GM12878 (cell line): Measurements from ENCODE around the gene SCGB1C2. TPM values are rescaled to one million over a fixed set of nuclear protein-coding genes. Genes with fewer than 3 reads are reported as not detected.

ENCODE experiments used
- ATAC-seq: fragments of 200-7000 bp; cut with Tn5 transposase; 3 replicates; pipeline ENCODE4 v1.9.1; 2020; ENCODE audit warnings: mild to moderate bottlenecking, moderate library complexity
- BruUV-seq: library from RNA; stranded (reverse); fragments of 400-500 nt; replicated peaks from 2 replicates; lab custom pipeline; 2021; lab: Mats Ljungman, UMichigan
- CTCF ChIA-PET: fragments of 300-600 bp; sonication (Branson Sonifier 250); formaldehyde crosslinking; extraction: SDS; loops from one replicate; lab custom pipeline; 2021; ENCODE audit warnings: inconsistent platforms; lab: Yijun Ruan, JAX
- POLR2A ChIA-PET: fragments of 350-600 bp; formaldehyde crosslinking; extraction: SDS; loops from one replicate; lab custom pipeline; 2021; ENCODE audit warnings: inconsistent platforms; lab: Charles Lee
- RAD21 ChIA-PET: fragments of 300-600 bp; sonication (Branson Sonifier 250); formaldehyde crosslinking; loops from one replicate; lab custom pipeline; 2023; ENCODE audit warnings: antibody characterized with exemption; ENCODE audit not compliant: unreplicated experiment; lab: Charles Lee
- SMC1A ChIA-PET: fragments of 300-600 bp; sonication (Branson Sonifier 250); formaldehyde crosslinking; loops from one replicate; lab custom pipeline; 2023; ENCODE audit not compliant: unreplicated experiment, uncharacterized antibody; lab: Charles Lee
- DNase-seq: peaks from one replicate; pipeline ENCODE4 v3.0.0-alpha.2; 2011; ENCODE audit warnings: low read depth, low spot score
- FAIRE-seq: peaks from 3 replicates; lab custom pipeline; 2011; peaks lifted over from hg19 to GRCh38; lab: Jason Lieb, UNC
- H2AFZ ChIP-seq: 2 replicates; pipeline ENCODE4 v1.6.0; 2011; ENCODE audit warnings: low read depth, low read length, control low read depth; ENCODE audit not compliant: control insufficient read depth
- H3K27ac ChIP-seq: 2 replicates; pipeline ENCODE4 v1.5.1; 2011; ENCODE audit warnings: control low read depth; ENCODE audit not compliant: control insufficient read depth, insufficient read depth
- H3K27me3 ChIP-seq, 2 experiments: replicated peaks in 1 of 2; 2 replicates each; pipeline versions ENCODE4 v1.6.0 to v1.6.1; 2011; ENCODE audit warnings: low read length in 1 of 2; ENCODE audit not compliant: control insufficient read depth in 2 of 2, insufficient read depth in 2 of 2
- H3K36me3 ChIP-seq, 2 experiments: 2 replicates each; pipeline ENCODE4 v1.5.1; 2011; ENCODE audit warnings: low read length in 1 of 2; ENCODE audit not compliant: control insufficient read depth in 2 of 2, insufficient read depth in 2 of 2
- H3K4me1 ChIP-seq: 2 replicates; pipeline ENCODE4 v1.6.1; 2011; ENCODE audit warnings: mild to moderate bottlenecking, low read length, moderate library complexity, mixed read lengths; ENCODE audit not compliant: control insufficient read depth, insufficient read depth
- H3K4me2 ChIP-seq: 2 replicates; pipeline ENCODE4 v1.6.0; 2011; ENCODE audit warnings: control low read depth; ENCODE audit not compliant: control insufficient read depth, insufficient read depth
- H3K4me3 ChIP-seq: fragments of 200-600 bp; sonication (generic); 2 replicates; pipeline ENCODE4 v1.5.1; 2016
- H3K79me2 ChIP-seq: 2 replicates; pipeline ENCODE4 v1.6.0; 2011; ENCODE audit warnings: low read length; ENCODE audit not compliant: control insufficient read depth, insufficient read depth
- H3K9ac ChIP-seq: 2 replicates; pipeline ENCODE4 v1.8.0; 2011; ENCODE audit warnings: low read length, control low read depth, mixed read lengths; ENCODE audit not compliant: control insufficient read depth, insufficient read depth
- H3K9me3 ChIP-seq: replicated peaks from 3 replicates; pipeline ENCODE4 v1.5.1; 2011; ENCODE audit warnings: mild to moderate bottlenecking, low read length; ENCODE audit not compliant: control insufficient read depth, insufficient read depth
- H4K20me1 ChIP-seq: 2 replicates; pipeline ENCODE4 v1.6.0; 2011; ENCODE audit not compliant: control insufficient read depth, insufficient read depth
- BHLHE40 ChIP-seq, 2 experiments: fragments of 450-650 bp in 1 of 2; IDR thresholded peaks; 2 replicates each; pipeline ENCODE4 v1.6.1; 2011 to 2017; ENCODE audit warnings: low read depth in 2 of 2, borderline replicate concordance in 1 of 2, improper control_type of control experiment in 1 of 2, low read length in 1 of 2, mild to moderate bottlenecking in 1 of 2
- GABPA ChIP-seq: IDR thresholded peaks from 2 replicates; pipeline ENCODE4 v1.6.1; 2014; ENCODE audit warnings: antibody characterized with exemption, low read depth, mild to moderate bottlenecking, inconsistent platforms
- HDAC2 ChIP-seq: fragments of 200-600 bp; sonication (generic); IDR thresholded peaks from 2 replicates; pipeline ENCODE4 v1.6.1; 2017
- JUNB ChIP-seq: IDR thresholded peaks from 2 replicates; pipeline ENCODE4 v1.6.1; 2016; ENCODE audit warnings: antibody characterized with exemption, mild to moderate bottlenecking
- NBN ChIP-seq: fragments of 450-650 bp; IDR thresholded peaks from 2 replicates; pipeline ENCODE4 v1.6.1; 2016
- NFYA ChIP-seq: IDR thresholded peaks from 2 replicates; pipeline ENCODE4 v1.6.1; 2011; ENCODE audit warnings: low read depth, mild to moderate bottlenecking, low read length, improper control_type of control experiment, borderline replicate concordance
- POLR2AphosphoS2 ChIP-seq: IDR thresholded peaks from 2 replicates; pipeline ENCODE4 v1.6.1; 2011; ENCODE audit warnings: low read depth, mild to moderate bottlenecking, low read length, improper control_type of control experiment, moderate library complexity
- SMARCA5 ChIP-seq: fragments of 450-650 bp; IDR thresholded peaks from 2 replicates; pipeline ENCODE4 v1.6.1; 2017; ENCODE audit warnings: mild to moderate bottlenecking
- TCF12 ChIP-seq: IDR thresholded peaks from 2 replicates; pipeline ENCODE4 v1.6.1; 2011; ENCODE audit warnings: low read depth, mild to moderate bottlenecking, low read length
- ZNF274 ChIP-seq: IDR thresholded peaks from one replicate; pipeline ENCODE4 v1.8.0; 2011; ENCODE audit not compliant: insufficient read length, insufficient read depth
- WGBS: methylation state at CpG from one replicate; pipeline ENCODE4 v1.1.6; 2016; ENCODE audit warnings: low lambda C conversion rate; ENCODE audit not compliant: insufficient replicate concordance, insufficient coverage; ENCODE audit errors: missing lambda C conversion rate; 5-methylcytosine and 5-hydroxymethylcytosine counted together
- in situ Hi-C: fragments of 300-500 bp; cut with MboI; formaldehyde crosslinking; loops from 9 replicates; pipeline ENCODE4 v1.14.3; 2018; ENCODE audit warnings: mixed read lengths
- intact Hi-C: fragments of 100-400 bp; cut with micrococcal nuclease; formaldehyde crosslinking; loops from one replicate; pipeline ENCODE4 v1.14.2; 2022; ENCODE audit not compliant: unreplicated experiment
- polyA plus RNA-seq, 11 experiments: library from polyadenylated mRNA; depleted of rRNA in 4 of 11; unstranded in 6 of 11; stranded (reverse) in 5 of 11; fragments of >200 nt; fragmentation: Nextera tagmentation in 4 of 11; fragmentation: Illumina TruSeq in 1 of 11; extraction: Ambion mirVana in 4 of 11; extraction: Trizol in 1 of 11; gene quantifications; 1 replicate in 1 of 11; 2 replicates in 10 of 11; pipeline versions ENCODE4 v1.2.1 to v1.2.3, GENCODE V29; 2011 to 2016; ENCODE audit warnings: inconsistent platforms in 2 of 11, missing spikeins in 2 of 11, low read depth in 1 of 11
- total RNA-seq, 4 experiments: library from RNA; depleted of rRNA in 3 of 4; stranded (reverse); fragments of >200 nt in 3 of 4; fragmentation: Illumina TruSeq in 1 of 4; extraction: Trizol in 1 of 4; gene quantifications; 2 replicates each; pipeline versions ENCODE4 v1.2.1 to v1.2.3, GENCODE V29; 2013 to 2021
- TF ChIP-seq, protein P1 (sequence below): fragments of 450-650 bp; IDR thresholded peaks from 2 replicates; pipeline ENCODE4 v1.6.1; 2018; ENCODE audit warnings: borderline replicate concordance, mild to moderate bottlenecking; ENCODE audit not compliant: partially characterized antibody
- TF ChIP-seq, protein P2 (sequence below): IDR thresholded peaks from 2 replicates; pipeline ENCODE4 v1.6.1; 2011; ENCODE audit warnings: low read depth, low read length, improper control_type of control experiment, borderline replicate concordance

SCGB1C2 gene
- total and polyA plus RNA-seq, 10 of the 15 experiments (the other 5 are each of a cell fraction or from before 2014, with no cell fraction given): not detected

DNA sequence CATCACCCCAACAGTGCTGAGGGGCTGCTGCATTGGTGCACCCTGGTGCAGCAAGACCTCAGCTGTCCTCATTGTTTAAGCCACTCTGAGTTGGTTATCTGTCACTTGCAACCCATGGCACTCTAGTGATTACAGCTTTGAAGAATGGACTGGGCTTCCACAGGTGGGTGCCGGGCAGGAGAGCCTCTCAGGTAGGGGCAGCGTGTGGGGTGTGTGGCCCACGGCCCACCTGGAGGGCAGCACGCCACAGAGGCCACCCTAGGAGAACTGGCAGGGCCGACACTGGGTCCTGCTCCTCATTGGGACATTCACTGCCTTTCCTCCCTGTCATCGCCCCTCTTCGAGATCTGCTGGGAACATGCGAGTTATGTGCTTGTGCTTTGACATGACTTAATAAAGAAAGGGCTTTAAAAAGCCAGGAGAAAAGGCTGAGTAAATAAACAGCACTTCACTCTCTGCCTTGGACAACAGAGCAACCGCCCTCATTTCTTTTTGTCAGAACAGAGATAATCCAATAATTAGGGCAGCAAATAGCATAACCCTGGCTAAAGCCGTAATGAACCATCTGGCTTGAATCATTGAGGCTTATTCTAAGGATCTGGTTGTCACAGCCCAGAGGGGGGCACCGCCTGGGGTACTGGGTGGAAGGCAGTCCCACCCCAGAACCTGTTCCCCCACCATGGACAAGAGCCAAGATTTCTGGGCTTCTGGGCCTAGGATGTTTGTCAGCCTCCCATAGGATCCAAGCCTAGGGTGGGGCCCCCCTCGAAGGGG lies 41.1 kb downstream of the SCGB1C2 start:
- H3K27me3 ChIP-seq: peaks cover 0 to 5% of the 10 kb centered on the region in 2 experiments; a peak in 3 of 4 replicates
- FAIRE-seq (no peak), DNase-seq (no peak), ATAC-seq (no peak)
- no peaks in the 10 kb centered on the region for H3K4me1 ChIP-seq
- no peak overlapping the region for H3K4me2 ChIP-seq
- H3K27ac ChIP-seq: no peak overlapping the region
- ChIA-PET CTCF (no interaction called here), SMC1A (no interaction called here), RAD21 (no interaction called here), POLR2A (interaction anchor here (0.6 kb wide), 1 partner anchor 18 kb away, joined by 3 read pairs; no protein-coding TSS in a partner anchor)
- no peak overlapping the region for H2AFZ ChIP-seq
- no TSS peak for BruUV-seq
- in situ Hi-C loops: no loop called here
- WGBS: 30% methylated on average over 12 of the region's 12 CpGs
- TF ChIP-seq HDAC2: no peak
- no peak for TF ChIP-seq BHLHE40 (IDR thresholded peaks at IDR 0.05; ENCODE audit: borderline replicate concordance in 1 of 2, low read depth in 2 of 2, low read length in 1 of 2)
- TF ChIP-seq NBN: no peak
- TF ChIP-seq TCF12: no peak
- no peak for TF ChIP-seq SMARCA5
- TF ChIP-seq ZNF274: no peak
- TF ChIP-seq, protein P1, sequence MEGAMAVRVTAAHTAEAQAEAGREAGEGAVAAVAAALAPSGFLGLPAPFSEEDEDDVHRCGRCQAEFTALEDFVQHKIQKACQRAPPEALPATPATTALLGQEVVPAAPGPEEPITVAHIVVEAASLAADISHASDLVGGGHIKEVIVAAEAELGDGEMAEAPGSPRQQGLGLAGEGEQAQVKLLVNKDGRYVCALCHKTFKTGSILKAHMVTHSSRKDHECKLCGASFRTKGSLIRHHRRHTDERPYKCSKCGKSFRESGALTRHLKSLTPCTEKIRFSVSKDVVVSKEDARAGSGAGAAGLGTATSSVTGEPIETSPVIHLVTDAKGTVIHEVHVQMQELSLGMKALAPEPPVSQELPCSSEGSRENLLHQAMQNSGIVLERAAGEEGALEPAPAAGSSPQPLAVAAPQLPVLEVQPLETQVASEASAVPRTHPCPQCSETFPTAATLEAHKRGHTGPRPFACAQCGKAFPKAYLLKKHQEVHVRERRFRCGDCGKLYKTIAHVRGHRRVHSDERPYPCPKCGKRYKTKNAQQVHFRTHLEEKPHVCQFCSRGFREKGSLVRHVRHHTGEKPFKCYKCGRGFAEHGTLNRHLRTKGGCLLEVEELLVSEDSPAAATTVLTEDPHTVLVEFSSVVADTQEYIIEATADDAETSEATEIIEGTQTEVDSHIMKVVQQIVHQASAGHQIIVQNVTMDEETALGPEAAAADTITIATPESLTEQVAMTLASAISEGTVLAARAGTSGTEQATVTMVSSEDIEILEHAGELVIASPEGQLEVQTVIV: no peak
- TF ChIP-seq POLR2AphosphoS2: no peak
- no peak for TF ChIP-seq NFYA
- TF ChIP-seq JUNB: no peak
- TF ChIP-seq, protein P2, sequence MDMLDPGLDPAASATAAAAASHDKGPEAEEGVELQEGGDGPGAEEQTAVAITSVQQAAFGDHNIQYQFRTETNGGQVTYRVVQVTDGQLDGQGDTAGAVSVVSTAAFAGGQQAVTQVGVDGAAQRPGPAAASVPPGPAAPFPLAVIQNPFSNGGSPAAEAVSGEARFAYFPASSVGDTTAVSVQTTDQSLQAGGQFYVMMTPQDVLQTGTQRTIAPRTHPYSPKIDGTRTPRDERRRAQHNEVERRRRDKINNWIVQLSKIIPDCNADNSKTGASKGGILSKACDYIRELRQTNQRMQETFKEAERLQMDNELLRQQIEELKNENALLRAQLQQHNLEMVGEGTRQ: no peak
- no peak for TF ChIP-seq GABPA
- no peaks in the 10 kb centered on the region for H3K9me3 ChIP-seq
- no peaks in the 10 kb centered on the region for H3K79me2 ChIP-seq
- H3K9ac ChIP-seq: no peak overlapping the region
- no peaks in the 10 kb centered on the region for H3K36me3 ChIP-seq
- intact Hi-C loops: no loop called here
- no peak overlapping the region for H3K4me3 ChIP-seq
- no peaks in the 10 kb centered on the region for H4K20me1 ChIP-seq
